MM.1S (cell line): ENCODE data around the gene MRI1.

Experiments
- EZH2 ChIP-seq: fragments of 300-600 bp; sonication (generic); optimal IDR thresholded peaks from 2 replicates; pipeline ENCODE3; 2017; ENCODE audit warnings: low read depth, mild to moderate bottlenecking, antibody characterized with exemption, low read length, mixed read lengths
- TF ChIP-seq, protein P1 (sequence below): fragments of 300-600 bp; sonication (generic); IDR thresholded peaks from 2 replicates; pipeline ENCODE4 v1.5.1; 2016; ENCODE audit warnings: antibody characterized with exemption, low read length, mixed read lengths

- TF ChIP-seq, protein P1, sequence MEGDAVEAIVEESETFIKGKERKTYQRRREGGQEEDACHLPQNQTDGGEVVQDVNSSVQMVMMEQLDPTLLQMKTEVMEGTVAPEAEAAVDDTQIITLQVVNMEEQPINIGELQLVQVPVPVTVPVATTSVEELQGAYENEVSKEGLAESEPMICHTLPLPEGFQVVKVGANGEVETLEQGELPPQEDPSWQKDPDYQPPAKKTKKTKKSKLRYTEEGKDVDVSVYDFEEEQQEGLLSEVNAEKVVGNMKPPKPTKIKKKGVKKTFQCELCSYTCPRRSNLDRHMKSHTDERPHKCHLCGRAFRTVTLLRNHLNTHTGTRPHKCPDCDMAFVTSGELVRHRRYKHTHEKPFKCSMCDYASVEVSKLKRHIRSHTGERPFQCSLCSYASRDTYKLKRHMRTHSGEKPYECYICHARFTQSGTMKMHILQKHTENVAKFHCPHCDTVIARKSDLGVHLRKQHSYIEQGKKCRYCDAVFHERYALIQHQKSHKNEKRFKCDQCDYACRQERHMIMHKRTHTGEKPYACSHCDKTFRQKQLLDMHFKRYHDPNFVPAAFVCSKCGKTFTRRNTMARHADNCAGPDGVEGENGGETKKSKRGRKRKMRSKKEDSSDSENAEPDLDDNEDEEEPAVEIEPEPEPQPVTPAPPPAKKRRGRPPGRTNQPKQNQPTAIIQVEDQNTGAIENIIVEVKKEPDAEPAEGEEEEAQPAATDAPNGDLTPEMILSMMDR: no peak
- no peak for TF ChIP-seq EZH2
These were observed at the start of gene MRI1 for GRCh38 chr19:13764101-13764807.
